Activated T-cell treated with anti-CD3 and anti-CD28 coated beads, Interleukin-2, amount 50 U/mL, for 48 hours (primary cell): ENCODE data around the gene CELSR1.

ENCODE experiments used
- DNase-seq, 2 experiments: peaks; one replicate each; pipeline ENCODE4 v3.0.0-alpha.2; 2020

The CELSR1 gene

DNA sequence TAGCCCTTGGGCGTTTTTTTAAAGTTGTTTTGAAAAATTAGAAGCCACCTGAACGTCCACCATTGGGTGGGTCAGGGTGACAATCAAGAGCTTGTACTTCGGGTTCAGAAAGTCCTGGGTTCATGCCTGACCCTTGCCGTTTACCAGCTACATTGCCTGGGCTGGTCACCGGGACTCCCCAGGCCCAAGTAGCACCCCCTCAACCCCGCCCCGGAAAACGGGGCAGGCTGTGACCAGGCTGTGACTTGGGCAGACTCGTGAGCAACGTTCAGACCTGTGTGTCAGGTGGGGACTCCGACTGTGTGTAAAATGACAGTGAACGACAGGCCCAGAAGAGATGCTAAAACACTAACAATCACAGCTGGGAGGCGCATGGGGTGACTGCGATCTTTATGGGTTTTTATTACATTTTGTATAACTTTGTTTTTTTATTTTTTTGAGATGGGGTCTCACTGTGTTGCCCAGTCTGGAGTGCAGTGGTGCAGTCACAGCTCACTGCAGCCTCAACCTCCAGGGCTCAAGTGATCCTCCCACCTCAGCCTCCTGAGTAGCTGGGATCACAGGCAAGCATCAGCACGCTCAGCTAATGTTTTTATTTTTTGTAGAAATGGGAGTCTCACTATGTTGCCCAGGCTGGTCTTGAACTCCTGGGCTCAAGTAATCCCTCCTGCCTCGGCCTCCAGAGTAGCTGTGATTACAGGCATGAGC is 145.1 kb downstream of the CELSR1 start:
- no peak for DNase-seq

DNA sequence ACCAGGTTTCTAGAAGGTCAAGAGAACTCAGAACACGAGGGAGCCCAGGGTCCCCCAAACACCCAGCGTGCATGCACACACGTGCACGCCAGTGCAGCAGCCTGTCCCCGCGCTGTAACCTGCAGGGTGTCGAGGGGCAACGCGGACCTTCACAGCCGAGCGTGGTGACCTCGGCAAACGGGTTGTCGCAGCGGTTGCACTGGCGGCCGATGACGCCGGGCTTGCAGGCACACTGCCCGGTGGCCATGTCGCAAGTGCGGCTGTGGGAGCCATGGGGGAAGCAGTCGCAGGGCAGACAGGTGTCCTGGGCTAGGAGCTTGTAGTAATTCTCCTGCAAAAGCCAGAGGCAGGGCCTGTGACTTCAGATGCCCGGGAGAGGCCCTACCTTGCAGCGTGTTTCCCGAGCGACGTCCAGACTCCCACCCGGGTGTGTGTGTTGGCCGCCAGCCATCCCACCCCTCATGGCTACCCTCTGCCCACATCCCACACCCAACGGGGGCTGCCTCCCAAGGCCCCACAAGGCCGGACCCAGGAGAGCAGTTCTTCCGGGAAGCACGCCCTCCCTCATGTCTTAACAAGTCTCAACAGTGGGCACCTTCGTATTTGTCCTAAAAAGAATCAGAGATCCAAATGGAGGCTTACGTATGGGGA is 145.8 kb downstream of the CELSR1 start:
- DNase-seq, result no peak

DNA sequence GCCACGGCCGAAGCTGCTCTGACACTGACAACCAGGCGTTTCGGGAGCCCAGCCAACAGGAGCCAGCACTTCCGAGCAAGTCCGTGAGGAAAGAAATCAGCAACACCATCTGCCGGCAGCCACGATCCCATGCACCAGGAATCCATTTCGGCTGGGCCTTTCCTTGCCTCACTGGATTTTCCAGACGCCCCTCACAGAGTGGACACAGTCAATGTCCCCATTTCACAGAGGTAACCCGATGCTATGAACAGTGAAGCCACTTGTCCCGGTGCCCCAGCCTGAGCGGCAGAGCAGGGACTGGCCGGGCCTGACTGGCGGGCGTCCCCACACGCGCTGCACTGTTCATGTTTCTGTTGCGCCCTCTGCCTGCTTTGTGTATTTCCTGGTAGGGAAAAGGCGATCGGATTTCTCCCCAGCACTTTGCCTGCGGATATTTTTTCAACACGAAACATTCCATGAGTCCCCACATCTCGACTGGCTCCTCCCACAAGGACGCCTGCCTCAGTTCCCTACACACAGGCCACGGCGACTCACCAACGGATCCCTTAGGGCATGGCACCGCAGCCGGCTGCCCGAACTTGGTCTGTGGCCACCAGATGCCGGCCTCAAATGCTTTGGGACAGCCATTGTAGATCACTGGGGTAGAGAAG is 146.6 kb downstream of the CELSR1 start:
- DNase-seq, result no peak

DNA sequence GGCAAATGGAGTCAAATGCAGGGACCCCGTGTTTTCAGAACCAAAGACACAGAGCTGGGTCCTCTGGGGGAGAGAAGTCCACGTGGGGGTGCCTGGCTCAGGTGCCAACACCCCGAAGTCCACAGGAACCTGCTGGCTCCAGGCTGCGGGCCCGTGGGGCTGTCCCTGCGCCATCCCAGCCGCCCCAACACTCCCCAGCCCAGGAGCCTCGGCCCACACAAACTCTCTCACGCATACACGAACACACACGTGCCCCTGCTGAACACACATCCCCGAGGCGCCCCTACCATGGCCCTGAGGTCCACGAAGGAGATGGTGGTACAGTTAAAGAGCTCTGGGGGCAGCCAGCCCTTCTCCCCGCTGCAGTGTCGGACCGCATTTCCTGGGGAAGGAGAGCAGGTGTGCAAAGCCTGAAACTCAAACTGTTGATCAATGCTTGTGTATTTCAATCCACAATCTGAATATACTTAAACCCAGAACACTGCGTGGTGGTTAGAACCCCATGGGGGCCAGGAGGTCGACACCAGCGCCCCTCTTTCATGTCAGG is 147.2 kb downstream of the CELSR1 start:
- no peak for DNase-seq

DNA sequence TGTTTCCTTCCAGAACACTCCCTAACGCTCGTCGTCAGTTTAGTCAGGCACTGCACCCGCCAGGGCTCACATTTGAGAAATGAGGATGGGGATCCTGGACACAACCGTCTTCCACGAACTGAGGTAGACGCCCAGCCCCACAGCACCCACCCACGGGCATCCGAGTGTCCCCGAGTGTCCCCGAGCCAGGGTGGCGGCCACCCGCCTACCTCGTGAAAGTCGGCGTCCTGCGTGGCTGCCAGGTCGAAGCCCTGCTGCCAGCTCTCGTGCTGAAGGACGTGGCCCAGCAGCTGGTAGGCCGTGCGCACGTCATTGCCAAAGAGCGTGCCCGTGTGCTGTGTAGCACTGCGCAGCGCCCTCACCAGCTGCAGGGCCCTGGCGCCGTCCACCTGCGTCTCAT is 148.3 kb downstream of the CELSR1 start:
- DNase-seq, result no peak

DNA sequence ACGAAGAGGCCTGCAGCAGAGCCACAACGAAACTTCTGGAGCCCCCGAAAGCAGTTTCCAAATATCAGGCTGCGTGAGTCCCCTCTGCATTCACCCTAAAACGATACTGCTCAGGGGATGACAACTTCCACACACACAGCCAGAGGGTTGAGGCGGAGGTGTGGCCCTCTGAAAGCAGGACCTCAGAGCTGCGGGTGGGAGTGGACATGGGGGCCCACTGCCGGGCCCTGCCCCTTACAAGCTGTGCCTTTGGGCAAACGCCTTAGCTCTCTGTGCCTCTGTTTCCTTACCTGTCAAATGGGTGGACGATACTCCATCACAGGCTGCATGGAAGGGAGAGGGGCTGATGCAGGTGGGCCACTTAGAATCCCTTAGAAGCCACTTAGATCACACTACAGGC is 148.8 kb downstream of the CELSR1 start:
- no peak for DNase-seq

DNA sequence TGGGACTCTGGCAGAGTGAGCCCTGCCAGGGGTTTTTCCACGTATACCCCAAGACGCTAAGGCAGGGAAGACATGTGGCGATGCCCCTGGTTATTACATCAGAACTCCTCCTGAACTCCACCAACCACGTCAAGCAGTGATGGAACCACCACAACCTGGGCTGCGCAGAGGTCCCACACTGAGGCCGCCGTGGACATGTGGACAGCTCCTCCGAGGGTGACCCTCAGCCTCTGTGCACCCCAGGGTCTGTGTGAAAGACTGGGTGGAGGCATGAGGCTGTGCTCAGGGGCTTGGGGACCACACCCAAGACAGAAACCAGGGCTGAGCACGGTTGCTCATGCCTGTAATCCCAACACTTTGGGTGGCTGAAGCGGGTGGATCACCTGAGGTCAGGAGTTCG is 149.7 kb downstream of the CELSR1 start:
- no peak for DNase-seq

DNA sequence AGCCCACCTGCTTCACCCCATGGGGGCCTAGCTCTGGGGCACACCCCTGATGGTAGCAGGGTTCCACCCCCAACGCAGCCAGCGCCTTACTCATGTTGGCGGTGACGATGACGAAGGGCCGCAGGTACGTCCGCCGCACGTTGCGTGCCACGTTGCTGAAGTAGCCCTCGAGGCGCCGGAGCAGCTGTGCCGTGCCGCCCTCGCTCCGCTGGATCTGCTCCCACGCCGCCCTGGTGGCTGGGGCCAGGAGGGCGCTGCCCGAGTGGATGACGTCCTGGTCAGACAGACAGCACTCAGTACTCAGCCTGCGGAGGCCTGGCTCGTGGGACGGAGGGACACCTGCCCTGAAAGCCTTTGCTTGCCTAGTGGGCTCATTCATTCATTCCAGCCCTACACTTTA is 151.1 kb downstream of the CELSR1 start:
- no peak for DNase-seq

DNA sequence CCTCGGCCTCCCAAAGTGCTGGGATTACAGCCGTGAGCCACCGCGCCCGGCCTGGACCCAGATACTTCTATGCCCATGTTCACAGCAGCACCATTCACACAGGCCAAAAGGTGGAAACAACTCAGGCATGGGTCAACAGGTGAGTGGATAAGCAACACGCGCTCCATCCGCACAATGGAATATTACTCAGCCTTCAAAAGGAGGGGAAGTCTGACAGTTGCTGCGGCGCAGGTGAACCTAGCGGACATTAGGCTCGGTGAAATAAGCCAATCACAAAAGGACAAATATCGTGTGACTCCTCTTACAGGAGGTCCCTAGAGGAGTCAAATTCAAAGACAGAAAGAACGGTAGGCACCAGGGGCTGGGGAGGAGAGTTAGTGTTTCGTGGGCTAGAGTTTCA is 154.9 kb downstream of the CELSR1 start:
- no peak for DNase-seq

DNA sequence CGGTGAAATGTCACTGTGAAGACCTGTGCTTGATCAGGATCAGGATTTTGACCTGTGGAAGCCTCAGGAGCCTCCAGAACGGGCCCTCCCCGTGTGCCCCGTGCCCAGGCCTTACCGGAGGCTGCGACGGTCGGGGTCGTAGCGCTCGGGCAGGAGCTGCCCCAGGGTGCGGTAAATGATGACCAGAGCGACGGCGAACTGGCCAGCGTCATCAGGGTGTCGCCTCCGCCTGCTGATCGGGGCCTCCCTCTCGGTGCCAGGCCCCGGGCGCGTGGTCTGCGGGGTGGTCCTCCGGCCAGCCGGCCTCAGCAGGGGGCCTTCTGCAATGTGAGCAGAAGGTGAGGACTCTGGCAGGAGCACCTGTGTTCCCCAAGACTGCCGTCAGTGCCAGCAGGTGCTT is 155.7 kb downstream of the CELSR1 start:
- no peak for DNase-seq

DNA sequence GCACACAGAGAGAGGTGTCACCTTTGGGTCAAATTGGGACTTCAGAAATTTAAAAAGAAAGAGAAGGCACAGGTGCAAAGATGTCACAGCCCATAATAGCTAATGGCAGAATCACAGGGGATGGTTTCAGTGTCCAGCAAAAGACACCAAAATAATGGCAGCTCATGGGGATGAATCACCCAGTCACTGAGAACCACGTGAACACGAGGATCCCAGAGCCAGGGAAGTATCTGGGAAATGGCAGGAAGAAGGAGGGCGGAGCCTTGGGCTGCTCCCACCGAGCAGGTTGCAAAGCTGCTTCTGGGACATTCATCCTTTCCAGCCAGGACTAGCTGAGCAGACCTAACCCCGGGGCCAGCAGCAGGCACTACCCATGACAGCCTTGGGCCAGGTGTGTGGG is 156.3 kb downstream of the CELSR1 start:
- DNase-seq, result no peak

DNA sequence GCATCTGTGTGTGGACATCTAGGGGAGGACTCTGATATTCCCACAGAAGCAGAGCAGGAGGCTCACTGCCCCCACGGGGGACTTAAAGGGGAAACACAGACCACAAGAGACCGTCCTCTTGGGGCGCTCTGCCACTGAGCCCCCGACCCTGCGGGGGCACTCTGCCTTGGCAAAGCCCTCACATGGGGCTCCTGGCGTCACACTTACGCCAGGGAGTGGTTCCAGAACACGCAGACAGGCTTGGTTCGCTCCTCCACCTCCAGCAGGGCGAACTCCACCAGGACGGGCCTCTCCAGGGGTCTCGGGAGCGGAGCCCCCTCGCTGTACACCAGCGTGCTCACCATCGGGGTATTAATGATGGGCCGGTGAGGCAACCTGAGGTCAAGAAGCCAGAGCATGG is 156.8 kb downstream of the CELSR1 start:
- no peak for DNase-seq

DNA sequence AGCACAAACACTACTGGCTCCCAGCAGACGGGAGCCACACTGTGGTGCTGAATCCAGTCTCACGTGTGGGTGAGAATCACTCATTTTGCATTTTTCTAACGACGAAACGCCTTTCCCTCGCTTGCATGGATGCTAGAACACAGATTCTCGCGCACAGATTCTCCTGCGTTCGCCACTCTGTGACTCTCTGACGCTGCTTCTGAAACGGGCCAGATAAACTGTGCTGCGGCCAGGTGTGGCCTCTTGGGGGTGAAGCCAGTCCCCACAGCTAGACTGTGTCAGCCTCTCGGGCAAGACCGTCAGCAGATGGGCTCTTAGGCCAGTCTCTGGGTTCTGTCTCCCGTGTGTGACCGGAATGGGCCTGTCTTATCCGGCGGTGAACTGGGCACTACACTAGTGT is 157.4 kb downstream of the CELSR1 start:
- no peak for DNase-seq

DNA sequence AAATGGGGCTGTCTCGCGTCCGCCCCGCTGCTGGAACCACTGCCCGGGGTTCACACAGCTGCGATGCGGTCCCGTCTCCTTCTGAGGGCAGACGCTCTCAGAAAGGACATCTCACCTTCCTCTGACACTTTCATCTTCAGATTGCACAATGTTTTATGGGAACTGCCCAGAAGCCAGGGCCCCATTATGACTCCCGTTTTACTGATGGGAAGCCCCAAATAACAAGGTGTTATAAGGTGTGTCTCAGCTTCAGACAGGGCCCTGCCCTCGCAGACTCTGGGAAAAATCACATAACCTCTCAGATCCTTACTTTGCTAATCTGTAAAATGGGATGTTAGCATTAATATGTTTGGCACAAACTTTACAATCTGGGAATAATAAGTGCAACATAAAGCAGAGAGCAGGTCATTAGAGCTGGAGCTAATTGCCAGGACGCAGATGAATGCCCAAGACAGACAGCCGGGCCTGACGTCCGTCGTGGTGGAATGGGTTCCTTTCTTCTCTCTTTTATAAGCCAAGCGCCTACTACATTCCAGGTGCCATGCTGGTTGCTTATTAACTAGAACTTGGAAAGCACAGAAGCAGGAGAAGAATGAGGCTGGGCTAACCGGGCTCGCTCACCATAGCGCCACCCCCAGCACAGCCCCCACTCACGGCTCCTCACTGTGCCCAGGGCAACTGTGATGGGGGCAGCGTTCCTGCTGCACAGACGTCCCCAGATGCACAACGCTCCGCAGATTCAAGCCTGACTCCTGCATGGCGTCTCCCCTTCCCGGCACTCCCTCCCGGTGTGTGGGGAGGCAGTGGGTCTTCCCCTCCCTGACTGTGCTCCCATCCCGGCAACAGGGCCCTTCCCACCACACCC is 158.1 kb downstream of the CELSR1 start:
- no peak for DNase-seq

DNA sequence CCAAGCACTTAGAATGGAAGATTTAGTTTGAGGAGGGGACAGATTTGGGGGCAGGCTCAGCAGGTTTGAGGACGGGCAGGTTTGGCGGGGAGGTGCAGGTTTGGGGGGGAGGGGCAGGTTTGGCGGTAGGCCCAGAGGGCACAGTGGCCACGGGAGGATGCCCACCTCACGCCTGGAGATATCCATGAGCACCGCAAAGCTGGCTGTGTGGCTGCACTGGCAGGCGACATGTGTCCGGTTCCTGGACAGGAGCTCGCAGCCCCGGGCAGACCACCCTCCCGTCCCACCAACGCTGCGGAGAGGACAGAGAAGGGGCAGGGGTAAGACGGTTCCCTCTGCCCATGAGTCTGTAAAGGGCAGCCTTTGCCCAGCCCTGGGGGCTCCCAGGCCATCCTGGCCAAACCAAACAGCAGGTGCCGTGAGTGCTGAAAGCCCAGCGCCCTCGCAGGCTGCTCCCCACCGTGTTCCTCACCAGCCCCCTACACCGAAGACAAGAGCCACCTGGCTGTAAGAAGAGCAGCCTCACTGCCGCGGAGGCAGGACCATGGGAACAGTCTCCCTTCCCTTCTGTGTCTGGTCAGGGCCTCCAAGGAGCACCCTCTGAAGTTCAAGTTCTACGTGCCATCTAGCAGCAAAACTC is 158.9 kb downstream of the CELSR1 start:
- DNase-seq, result no peak

DNA sequence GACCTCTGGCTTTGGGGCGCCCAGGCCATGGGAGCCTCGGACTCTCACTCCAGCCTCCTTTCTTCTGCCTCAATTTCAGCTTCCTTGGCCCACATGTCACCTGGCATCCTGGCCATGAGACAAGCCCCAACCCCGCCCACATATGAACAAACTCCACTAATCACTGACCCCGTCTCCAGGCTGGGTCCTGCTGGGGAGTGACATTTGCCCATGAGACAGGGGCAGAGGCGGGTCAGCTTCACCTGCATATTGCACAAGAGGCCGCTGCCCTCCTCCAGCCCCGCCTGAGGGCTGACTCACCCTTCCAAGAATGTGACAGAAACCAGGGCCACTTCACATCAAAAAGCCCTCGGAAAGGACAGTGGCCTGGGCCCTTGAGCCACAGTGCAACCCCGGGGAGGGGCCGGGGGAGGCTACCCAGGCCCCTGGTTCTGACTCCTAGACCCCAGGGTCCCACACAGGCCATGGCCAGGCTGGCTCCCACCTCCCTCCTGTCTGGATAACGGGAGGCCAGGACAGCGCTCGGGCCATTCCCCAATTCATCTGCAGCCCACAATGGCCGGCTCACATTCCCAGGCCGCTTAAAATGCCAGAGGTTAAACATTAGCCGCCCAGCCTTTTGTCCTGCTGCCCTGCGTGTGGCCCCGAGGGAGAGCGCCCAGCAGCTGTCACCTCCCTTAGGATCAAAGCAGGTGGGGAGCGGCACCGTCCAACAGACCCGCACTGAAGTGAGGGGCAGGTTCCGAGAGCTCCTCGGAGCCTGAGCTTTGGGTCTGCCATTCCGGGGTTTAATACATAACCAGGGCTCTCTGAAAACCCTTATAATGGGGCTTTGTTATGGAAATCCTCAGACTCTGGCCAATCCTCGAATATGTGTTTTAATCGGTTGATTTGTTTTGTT is 159.6 kb downstream of the CELSR1 start:
- no peak for DNase-seq

DNA sequence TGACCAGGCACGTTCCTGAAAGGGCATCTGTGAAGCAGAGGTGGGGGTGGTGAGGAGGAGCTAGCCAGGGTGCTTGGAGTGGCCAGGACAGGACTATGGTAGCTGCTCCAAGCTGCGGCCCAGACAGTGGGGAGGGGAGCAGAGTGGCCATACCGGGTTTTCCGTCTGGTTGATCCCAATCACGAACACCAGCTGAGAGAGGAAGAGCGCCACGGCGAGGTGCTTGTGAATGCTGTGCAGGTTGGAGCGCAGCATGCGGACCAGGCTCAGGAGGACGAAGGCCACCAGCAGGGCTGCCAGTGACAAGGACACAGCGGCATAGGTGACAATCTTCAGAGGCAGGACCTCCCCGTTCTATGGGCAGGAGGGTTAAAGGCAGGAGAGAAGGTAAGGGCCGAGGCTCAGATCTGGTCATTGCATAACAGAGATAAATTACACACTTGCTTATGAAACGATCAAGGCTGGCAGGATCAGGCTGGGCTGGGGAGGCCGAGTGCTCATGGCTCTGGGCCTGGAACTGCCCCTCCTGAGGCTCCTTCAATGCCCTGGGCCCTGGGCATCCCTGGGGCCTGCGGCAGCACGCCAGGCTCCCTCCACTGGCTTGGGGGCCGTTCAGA is 160.4 kb downstream of the CELSR1 start:
- DNase-seq, result no peak

DNA sequence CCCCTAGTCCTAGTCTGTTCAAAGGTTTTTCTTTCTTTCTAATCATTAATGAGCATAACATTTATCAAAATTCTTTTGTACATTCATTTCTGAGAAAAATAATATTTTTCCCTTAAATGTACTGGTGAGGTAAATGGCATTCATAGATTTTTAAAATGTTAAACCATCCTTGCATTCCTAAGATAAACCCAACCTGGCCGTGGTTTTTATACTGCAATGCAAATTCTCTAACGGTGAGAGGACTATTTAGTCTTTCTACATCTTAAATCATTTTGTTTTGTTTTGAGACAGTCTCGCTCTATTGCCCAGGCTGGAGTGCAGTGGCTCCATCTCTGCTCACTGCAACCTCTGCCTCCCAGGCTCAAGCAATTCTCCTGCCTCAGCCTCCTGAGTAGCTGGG is 161.3 kb downstream of the CELSR1 start:
- no peak for DNase-seq

DNA sequence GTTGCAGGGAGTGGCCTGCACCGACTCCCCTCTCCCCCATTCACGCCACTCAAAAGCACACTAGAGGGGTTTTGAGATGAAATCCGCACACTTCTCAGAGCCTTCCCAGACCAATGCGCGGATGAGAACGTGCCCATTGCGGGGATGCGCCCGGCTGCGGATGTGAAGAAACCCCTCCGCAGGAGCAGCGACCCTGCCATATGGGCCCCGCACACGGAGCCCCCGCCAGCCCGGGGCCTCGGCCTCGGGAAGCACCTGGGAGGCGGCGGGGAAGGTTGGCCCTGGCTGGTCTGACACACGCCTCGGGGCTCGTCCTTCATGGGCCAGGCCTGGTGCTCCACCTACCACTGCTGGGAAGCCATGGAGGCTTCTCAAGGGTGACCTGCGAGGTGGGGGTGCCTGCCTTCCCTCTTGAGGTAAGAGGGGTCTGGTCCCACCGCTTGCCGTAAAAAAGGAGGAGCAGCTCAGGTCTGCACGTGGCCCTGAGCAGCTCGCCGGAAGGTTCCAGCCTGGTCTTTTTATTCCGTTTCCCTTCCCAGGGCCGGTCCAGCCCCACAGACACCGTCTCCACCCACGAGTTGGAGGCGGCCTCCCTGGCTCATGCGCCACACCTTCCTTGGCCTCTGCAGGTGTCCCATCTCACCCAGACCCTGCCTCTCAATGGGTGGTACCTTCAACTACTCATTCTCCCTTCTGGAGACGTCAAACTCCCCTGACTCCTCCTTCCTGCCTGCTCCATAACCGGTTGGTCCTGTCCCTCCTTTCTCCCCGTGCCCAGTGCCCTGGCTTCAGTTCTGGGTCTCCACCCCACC is 162.6 kb downstream of the CELSR1 start:
- DNase-seq, result no peak
